Jurkat, Clone E6-1 (cell line): ENCODE data around the gene SMC6.
A peak's percentile ranks its signal among the peaks of the same experiment; 100 is the strongest.

Source experiments
- DNase-seq: peaks from one replicate; pipeline ENCODE4 v3.0.0-alpha.2; 2011; ENCODE audit warnings: low read depth, low spot score
- H3K4me3 ChIP-seq: 2 replicates; pipeline ENCODE4 v1.5.1; 2011; ENCODE audit warnings: mild to moderate bottlenecking, low read length, control low read depth, moderate library complexity

The SMC6 gene

DNA sequence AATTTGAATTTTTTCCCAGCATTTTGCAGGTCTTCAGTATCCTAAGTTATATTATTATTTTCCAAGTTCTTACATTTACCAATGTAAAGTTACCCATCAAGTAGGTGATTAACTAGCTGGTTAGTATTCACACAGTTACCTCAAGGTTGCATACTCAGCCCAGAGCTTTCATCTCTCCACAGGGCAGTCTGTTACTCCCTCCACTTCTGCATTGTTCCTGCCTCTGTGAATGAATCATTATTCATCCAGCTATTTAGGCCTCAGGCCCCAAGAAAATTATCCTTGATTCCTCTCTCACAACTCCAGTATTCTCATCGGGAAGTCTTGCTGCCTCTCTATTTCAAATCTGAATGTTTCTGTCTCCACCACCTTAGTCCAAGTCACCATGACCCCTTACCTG lies 92.2 kb downstream of the SMC6 start:
- no peak overlapping the region for H3K4me3 ChIP-seq
- no peak for DNase-seq

DNA sequence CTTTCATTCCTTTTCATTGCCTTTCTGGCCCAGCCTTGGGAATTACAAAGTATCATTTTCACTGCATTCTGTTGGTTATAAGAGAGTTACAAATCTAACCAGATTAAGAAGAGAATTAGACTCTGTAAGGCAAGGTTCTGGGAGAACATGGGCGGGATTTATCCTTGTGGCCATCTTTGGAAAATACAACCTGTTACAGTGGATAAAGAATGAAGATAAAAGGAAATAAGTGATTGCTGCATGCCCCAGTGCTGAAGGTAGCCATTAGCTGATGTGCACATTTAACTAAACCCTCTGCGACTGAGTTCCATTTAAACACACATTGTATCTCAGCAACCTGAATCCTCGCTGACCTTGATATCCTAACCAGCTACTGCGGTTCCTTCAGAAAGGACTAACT lies 93.4 kb downstream of the SMC6 start:
- no peak for DNase-seq
- H3K4me3 ChIP-seq, result no peak overlapping the region

DNA sequence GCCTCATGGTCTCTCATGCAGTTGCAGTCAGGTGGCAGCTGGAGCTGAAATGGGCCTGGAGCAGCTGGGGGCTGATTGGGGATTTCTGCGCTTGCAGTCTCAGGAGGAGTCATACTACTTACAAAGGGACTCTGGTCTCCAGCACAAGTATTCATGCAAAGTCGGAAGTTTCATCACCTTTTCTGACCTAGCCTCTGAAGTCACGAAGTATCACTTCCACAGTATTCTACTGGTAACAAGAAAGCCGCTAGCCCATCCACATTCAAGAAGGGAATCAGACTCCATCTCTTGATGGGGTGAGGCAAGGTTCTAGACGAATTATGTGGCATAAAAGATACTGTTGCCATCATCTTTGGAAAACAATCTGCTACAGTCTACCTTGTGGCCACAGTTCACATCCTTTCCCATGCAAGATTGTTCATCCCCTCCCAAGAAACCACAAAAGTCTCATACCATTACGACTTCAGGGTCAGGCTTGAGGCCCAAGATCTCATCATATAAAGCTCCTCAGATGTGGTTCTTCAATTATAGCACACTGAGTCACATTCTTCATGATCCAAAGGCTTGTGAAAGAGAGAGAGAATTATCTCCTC lies 95.3 kb downstream of the SMC6 start:
- peak; percentile 41 for DNase-seq

DNA sequence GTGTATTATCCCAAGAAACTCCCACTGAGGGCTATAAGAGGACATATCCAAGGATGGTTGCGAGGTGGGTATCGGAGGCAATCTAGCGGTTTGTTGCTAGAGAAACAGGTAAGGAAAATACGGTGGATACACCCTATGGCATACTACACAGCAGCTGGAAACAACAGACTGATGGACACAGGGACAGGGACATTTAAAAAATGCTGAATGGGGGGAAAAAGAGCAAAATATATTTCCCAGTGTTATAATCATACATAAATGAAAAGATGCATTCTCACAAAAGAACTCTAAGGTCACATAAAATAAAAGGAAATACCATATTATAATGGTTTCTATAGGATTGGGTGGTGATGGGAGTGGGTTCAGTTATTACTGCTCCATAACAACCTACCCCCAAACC lies 95.9 kb downstream of the SMC6 start:
- DNase-seq, result no peak
- no peak overlapping the region for H3K4me3 ChIP-seq

More for the DNA sequence above, 95.3 kb downstream of the SMC6 start:
- H3K4me3 ChIP-seq, result no peak overlapping the region

DNA sequence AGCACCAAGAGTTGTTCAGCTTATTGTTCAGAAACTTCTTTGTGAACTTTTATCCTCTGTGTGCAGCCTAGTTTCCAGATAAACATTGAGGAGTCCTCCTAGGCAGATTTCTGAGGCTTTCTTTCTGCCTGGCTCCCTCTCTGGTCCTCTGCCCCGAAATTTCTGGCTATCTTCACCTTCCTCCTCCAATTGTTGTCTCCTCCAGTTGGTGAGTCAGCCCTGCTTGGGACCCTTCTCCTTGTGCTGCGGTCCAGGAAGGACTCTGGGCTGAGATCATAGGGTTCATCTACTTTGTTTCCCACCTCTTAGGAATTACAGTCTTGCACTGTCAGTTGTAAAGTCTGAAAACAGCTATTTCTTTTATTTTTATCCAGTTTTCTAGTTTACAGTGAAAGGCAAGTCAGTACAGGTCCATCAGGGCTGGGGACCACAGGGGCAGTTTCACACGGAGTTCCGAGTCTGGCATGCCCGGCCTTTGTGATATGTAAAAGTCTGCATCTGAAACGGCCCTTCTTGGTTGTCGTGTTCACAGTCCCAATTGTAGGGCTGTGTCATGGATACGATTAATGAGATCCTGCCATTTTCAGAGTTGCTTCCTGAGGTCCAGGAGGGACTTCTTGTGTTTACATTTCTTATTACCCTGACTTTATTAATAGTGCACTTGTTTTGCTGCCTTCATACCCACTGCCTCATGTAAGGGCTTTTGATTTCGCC lies 100.8 kb downstream of the SMC6 start:
- DNase-seq, result no peak
- H3K4me3 ChIP-seq, result no peak overlapping the region

DNA sequence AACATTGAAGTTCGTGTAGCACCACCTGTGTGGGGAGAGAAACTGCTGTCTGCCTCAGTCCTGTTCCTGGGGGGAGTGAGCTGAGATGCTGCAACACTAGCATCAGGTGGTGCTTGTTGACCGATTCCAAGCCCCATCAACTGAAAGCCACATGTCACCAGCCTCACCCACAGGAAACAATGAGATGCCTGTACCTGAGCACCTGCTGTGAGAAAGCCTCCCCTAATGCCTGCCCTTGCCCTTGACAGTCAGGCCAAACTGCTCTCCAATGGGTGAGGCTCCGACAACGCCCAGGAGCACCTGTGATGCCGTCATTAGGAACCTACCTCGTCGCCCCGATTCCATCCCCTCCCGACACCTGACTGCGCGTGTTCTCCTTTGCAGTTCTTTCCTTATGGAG lies 104.6 kb downstream of the SMC6 start:
- no peak overlapping the region for H3K4me3 ChIP-seq
- no peak for DNase-seq

DNA sequence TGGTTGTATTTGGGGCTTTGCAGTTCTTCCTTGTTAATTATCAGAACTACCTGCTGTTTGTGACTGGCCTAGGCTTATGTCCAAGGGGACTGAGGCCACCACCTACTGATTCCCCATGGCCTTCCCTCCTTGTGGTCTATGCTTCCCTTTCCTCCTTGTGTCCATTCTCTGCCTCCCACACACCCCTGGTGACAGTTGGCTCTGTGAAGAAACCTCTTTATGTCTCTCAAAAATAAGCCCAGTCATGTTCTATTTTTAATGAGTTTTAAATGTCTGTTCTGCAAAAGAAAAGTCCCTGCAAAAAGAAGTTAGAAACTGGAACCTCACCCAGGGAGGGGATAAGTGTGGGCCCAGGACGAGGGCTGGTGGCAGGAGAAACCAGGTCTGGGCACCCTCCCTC lies 105.0 kb downstream of the SMC6 start:
- DNase-seq, result no peak
- H3K4me3 ChIP-seq, result no peak overlapping the region

DNA sequence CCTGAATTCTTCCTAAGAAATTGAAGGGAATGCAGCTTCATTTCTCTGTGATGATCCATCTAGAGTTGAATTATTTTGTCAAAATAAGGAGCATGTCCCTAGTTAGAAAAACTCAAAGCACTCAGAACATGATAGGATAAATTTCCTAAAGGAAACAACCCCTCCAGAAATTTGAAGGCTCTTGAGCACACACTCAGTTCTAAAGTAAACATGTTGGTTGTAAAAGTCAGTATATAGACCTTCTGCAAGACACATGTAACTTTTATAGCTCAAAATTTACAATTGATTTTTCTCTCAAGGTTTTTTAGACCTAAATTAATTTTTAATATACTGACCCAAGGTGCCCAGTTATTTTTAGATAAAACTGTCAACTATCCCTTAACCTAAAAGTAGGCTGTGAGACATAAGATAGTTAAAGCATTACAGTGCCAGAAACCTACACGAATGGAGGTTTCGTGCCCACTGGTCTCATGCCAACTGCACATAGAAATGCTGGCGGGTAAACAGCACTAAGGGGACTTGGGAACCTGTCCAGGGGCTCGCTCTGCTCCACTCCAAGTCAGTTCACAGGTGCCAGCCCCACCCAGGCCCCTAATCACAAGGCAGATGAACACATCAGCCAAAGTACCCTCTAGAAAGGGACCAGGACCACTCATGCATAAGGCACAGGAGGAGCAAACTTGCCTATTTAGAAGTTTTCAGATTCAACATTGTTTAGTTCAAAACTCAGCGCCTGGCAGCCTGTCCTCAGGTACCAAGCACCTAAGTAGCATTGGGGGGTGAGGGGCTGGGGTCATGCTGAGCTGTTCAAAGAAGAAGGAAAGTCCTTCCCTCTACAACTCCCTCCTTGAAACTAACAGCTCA lies 106.5 kb downstream of the SMC6 start:
- no peak for DNase-seq

DNA sequence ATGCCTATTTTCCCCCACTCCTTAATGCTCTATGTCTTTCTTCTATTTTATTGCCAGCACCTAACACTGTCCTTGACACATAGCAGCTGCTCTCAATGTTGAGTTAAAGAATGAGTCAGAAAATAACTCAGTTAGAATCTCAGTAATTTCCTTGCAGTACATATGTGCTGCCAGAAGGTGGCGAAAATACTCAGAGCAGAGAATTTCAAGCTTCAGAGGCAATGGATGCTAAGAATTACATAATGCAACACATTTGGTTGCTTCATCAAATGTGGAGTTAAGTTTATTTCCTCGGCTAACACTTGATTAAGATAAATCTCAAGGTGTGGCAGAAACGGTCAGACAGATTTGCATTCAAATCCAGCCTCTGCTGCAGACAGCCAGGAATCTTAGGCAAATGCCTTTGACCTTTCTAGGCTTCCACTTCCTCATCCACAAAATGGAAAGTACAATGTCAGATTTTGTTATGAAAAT lies 107.5 kb downstream of the SMC6 start:
- DNase-seq, result peak; percentile 45
- H3K4me3 ChIP-seq, result no peak overlapping the region

More for the DNA sequence above, 106.5 kb downstream of the SMC6 start:
- H3K4me3 ChIP-seq, result no peak overlapping the region

DNA sequence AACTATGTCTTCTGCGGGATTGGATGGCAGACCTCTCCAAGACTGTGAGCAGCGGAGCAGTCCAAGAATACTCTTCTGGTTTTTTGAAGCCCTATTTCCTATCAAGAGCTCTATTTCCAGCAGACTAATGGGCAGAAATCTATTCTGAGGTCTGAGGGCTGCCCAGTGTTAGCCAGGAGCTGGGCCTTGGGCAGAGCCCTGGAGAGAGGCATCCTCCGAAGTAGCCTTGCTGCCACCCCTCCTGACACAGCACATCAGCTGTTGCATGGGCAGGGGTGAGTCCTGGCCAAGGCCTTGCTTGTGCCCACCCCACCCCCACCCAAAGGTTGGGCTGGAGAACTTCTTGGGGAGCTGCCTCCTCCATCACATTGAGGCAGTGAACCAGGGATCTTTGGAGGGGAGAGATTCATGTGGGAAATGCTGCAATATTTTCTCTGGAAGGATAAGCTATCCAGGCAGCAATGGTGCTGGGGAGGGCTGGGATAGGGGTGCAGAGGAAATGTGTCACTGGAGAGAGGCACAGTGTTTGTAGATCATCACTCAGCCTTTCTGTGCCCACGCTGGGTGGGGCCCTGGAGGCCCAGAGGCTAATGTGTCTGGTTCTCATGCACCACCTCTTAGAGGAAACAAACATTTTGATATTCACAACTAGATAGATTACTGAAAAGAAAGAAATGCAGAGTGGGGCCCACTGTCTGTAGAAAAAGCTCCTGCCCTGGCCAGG lies 108.5 kb downstream of the SMC6 start:
- H3K4me3 ChIP-seq, result no peak overlapping the region
- DNase-seq, result no peak

DNA sequence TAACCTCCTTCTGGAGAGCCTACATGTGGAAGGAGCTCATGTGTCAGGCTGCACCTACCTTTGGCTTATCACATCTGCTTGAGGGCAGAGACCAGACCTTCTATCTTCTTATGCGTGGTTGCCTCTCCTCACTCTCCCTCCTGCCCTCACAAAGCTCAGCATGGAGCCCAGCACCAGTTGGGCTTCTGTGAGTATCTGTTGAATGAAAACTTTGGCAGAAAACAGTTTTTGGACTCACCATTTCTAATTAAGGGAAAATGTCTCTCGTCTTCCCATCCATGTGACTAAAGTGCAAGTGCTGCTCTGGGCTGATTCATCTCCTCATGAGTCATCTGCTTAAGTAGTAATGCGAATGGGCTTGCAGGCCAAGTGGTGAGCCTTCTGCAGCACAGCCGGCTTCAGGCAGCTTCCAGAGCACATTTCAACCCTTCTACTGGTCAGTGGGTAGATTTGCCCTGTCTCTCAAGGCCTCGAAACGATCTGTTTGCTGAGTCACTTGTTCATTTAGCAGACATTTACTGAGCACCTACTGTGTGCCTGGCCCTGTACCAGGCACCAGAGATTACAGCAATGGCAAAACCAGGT lies 110.5 kb downstream of the SMC6 start:
- no peak for DNase-seq
- no peak overlapping the region for H3K4me3 ChIP-seq

DNA sequence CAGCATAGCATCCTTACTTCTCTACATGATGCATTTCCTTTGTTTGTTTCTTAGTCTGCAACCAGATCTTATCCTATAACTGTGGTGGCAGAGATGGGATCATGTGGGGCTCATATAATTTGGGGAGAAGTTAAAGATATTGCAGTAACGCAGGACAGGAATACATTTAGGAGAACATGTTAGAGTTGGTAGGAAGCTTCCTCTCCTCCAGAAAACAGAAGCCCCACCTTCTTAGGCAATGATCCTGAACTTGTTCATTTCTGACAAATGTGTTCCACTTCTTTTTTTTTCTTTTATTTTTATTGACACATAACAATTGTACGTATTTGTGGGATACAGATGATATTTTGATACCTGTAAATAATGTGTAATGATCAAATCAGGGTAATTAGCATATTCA lies 113.2 kb downstream of the SMC6 start:
- DNase-seq, result no peak
- no peak overlapping the region for H3K4me3 ChIP-seq

DNA sequence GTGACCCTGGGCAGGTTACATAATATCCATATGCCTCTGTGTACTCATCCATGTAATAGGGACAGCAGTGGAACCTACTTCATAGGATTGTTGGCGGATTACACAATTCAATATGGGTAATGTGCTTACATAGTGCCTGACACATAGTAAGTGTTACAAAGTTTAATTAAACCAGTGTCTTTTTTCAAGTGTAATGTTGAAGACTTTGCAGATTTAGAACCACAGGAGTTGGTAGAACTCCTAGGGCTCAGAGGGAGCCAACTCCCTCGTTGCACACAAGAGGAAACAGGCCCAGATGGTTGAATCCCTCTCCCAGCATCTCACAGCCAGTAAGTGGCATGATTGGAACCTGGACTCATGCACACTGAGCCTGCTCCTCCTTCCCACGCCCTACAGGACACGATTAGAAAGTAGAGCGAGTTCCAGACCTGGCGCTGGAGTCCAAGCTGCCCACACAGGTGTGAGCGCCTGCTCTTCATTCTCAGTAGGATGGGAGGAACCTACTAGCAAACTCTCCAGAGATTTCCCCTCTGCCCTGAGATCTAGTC lies 115.3 kb downstream of the SMC6 start:
- no peak overlapping the region for H3K4me3 ChIP-seq
- no peak for DNase-seq

DNA sequence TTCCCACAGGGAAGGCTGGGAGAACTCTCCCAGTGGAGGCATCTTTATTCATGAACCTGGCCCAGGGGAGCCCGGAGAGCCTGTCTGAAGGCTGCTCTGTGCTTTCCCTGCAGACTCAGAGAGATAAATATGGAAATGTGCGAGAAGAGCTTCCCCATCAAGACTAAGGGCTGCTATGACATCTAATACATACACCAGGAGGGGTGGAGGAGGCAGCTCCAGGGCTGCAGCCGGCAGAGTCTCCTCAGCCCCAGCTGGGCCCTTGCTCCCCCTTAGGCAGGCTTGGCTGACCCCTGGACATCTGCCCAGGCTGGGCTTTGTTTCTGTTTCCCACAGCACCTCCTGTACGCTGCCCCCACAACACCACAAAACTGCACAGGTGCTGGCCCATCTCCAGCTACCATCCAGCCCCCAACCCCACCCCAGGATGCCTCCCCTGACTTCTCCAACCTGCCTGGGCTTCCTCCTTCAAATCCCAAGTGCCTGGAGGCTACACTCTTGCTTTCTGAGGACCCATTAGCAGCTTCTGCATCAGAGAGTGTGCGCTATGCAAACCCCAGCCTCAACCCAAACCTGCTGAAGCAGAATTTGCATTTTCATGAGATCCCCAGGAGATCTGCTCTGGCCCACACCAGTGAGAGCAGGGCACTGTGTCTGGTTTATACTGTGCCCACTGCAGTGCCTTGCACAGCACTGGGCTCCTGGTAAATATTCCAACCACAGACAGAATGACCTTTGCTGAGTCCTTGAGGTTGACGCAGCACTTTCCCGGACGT lies 116.3 kb downstream of the SMC6 start:
- no peak for DNase-seq
- no peak overlapping the region for H3K4me3 ChIP-seq

DNA sequence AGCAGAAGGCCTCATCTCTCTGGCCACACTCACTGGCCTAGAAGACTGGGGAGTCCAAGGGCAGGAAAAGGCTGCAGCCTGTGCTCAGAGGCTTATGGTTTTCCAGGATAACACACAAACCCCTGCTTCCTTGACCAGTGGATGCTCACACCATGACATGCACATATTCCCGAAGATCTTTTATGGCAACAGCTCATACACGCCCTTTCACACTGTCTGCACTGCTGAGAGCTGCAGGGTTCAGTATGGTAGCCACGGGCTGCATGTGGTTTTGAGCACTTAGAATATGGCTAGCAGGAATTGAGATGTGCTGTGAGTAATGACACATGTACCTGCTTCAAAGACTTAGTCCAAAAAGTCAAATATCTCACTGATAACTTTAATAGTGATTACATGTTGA lies 117.4 kb downstream of the SMC6 start:
- H3K4me3 ChIP-seq, result no peak overlapping the region
- DNase-seq, result no peak

DNA sequence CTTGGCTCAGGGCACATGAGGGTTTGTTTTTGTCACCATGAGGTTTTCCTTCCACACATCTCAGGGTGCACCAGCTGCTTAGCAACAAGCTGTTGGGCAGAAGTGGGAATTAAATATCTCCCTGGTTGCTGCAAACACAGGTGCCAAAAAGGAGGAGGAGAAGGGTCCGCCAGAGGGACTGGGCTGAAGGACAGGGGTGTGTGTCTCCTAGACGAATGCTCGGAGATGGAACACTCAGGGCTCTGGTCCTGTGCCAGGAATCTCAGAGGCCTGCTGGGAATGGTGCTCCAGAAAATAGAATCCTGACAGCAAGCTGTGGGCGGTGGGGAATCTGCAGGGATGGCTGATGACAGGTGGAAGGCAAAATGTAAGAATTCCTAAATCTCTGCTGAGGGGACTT lies 118.6 kb downstream of the SMC6 start:
- no peak for DNase-seq
- H3K4me3 ChIP-seq, result no peak overlapping the region

DNA sequence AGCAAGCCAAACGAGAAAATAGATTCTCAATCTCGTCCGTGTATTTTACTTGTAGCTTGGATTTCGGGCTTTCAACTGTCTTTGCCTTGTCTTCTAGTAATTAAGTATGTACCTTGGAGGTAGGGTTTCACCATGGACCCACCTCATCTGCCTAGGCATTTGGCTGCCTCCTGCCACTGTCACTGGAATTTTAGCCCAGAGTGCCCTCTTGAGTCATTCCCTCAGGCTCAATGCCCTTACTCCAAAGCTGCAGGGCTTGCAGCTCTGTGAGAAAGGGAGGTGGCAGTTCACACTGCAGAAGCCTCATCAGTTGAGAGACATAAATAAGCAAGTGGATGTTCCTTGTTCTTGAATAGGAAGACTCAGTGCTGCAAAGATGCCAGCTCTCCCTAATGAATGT lies 123.5 kb downstream of the SMC6 start:
- no peak for DNase-seq
- no peak overlapping the region for H3K4me3 ChIP-seq
